C4-2B (cell line): Measurements from ENCODE around the gene CSMD2.

ENCODE experiments used
- ZFX ChIP-seq: fragments of 450-650 bp; IDR thresholded peaks from 2 replicates; pipeline ENCODE4 v1.6.1; 2017
- TF ChIP-seq, protein P1 (sequence below): fragments of 450-650 bp; conservative IDR thresholded peaks from 2 replicates; pipeline ENCODE4 v1.5.1; 2017; ENCODE audit warnings: mild to moderate bottlenecking

DNA sequence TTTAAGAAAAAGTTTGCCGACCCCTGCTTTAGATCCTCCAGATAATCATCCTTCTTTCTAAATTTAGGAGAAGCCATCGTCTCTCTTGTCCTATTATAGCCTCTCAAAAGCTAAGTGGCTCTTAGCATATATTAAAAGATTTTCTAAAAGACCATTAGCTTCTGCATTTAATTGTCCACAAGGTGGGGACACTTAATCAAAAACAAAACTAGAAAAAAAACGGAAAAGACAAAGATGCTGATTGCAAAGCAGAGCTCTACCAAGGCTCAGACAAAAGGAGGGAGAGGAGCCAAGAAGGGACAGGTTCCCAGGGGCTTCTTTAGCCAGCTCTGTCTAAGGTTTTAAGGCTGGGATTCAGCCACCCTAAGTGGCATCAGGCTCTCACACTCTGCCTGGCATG is 429.4 kb downstream of the CSMD2 start:
- TF ChIP-seq, protein P1, sequence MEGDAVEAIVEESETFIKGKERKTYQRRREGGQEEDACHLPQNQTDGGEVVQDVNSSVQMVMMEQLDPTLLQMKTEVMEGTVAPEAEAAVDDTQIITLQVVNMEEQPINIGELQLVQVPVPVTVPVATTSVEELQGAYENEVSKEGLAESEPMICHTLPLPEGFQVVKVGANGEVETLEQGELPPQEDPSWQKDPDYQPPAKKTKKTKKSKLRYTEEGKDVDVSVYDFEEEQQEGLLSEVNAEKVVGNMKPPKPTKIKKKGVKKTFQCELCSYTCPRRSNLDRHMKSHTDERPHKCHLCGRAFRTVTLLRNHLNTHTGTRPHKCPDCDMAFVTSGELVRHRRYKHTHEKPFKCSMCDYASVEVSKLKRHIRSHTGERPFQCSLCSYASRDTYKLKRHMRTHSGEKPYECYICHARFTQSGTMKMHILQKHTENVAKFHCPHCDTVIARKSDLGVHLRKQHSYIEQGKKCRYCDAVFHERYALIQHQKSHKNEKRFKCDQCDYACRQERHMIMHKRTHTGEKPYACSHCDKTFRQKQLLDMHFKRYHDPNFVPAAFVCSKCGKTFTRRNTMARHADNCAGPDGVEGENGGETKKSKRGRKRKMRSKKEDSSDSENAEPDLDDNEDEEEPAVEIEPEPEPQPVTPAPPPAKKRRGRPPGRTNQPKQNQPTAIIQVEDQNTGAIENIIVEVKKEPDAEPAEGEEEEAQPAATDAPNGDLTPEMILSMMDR = peak; percentile 46
- no peak for TF ChIP-seq ZFX
